SU-DHL-6 (cell line): ENCODE measurements around the gene SPX.

Source experiments
- EZH2phosphoT487 ChIP-seq: fragments of 200-600 bp; sonication (generic), shearing (Covaris generic); conservative IDR thresholded peaks from 2 replicates; pipeline ENCODE4 v1.6.1; 2018; ENCODE audit warnings: mild to moderate bottlenecking, antibody characterized with exemption, low read length, moderate library complexity, mixed read lengths
- TF ChIP-seq, protein P1 (sequence below): fragments of 200-600 bp; sonication (generic); IDR thresholded peaks from one replicate; pipeline ENCODE4 v1.5.1; 2017; ENCODE audit warnings: antibody characterized with exemption, mild to moderate bottlenecking, low read length, moderate library complexity; ENCODE audit not compliant: insufficient read depth, poor library complexity, severe bottlenecking

DNA sequence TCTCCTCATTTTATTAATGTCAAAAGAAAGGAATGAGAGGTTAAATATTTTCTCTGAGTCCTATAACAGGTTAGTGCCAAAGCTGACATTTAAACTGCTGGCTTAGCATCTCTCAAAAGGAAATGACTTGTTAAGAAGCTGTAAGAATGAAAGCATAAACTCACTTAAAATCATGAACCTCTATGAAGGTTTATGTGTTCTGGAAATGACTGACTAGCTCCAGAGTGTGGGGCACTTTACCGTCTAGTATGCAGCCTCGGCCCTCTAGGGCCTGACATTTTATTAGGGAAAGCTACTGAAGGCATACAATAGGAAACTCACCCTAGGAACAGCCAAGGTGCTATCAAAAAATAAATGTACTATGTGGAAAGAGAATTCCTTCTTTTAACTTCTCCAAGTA lies 35.1 kb downstream of the SPX start:
- TF ChIP-seq, protein P1, sequence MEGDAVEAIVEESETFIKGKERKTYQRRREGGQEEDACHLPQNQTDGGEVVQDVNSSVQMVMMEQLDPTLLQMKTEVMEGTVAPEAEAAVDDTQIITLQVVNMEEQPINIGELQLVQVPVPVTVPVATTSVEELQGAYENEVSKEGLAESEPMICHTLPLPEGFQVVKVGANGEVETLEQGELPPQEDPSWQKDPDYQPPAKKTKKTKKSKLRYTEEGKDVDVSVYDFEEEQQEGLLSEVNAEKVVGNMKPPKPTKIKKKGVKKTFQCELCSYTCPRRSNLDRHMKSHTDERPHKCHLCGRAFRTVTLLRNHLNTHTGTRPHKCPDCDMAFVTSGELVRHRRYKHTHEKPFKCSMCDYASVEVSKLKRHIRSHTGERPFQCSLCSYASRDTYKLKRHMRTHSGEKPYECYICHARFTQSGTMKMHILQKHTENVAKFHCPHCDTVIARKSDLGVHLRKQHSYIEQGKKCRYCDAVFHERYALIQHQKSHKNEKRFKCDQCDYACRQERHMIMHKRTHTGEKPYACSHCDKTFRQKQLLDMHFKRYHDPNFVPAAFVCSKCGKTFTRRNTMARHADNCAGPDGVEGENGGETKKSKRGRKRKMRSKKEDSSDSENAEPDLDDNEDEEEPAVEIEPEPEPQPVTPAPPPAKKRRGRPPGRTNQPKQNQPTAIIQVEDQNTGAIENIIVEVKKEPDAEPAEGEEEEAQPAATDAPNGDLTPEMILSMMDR, result no peak
- no peak for TF ChIP-seq EZH2phosphoT487
